RPMI8226 (cell line): ENCODE data around the gene CHAC2.
"Not testable (repeated sequence)": the region's sequence is repeated elsewhere in the genome, so short reads cannot be mapped to it uniquely, and the experiment has no call there.

Source experiments
- DNase-seq: peaks from one replicate; pipeline ENCODE4 v3.0.0-alpha.2; 2015

The CHAC2 gene

DNA sequence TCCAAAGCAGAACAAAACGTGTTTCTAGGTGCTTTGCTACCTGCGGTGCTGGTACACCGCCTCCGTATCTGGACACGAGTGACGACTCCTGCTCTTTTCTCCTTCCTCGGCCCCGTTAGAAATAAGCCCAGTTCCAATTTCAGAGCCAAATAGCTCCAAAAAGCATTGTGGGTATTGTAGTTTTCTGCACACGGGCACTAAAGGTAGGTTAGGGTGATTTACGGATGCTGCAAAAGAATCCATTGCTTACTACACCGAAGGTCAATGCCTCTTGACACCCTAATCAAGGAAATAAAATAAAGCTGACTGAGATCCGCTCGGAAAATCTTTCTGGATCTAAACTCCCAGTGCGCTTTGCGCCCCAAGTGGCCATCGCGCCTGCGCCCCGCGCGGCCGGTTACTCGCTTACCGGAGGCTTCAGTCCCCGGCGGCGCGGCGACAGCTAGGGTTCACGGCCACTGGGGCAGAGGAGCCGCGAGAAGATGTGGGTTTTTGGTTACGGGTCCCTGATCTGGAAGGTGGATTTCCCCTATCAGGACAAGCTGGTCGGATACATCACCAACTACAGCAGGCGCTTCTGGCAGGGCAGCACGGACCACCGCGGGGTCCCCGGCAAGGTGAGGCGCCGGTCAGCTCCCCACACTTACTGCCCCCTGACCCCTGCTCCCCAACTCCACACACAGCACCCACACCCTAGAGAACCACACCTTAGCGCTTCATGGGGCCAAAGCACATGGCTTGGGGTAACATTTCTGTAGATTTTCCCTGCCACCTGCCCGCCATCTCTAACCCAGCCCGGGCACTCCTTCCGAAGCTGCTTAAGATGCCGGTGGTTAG, at the start of gene CHAC2:
Gene CHAC2, plus strand, starts transcription at position 400 of the 837 bp plus-strand sequence. Its CDS starts 83 bp downstream, at position 483.
- peak; percentile 90 for DNase-seq

DNA sequence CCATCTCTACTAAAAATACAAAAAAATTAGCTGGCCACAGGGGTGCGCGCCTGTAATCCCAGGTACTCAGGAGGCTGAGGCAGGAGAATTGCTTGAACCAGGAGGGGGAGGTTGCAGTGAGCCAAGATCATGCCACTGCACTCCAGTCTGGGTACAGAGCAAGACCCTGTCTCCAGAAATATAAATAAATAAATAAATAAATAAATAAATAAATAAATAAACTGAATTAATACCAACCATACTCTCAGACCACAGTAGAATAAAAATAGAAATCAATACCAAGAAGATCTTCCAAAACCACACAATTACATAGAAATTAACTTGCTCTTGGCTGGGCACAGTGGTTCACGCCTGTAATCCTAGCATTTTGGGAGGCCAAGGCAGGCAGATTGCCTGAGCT, 46.7 kb upstream of the CHAC2 start:
- not testable (repeated sequence) for DNase-seq

DNA sequence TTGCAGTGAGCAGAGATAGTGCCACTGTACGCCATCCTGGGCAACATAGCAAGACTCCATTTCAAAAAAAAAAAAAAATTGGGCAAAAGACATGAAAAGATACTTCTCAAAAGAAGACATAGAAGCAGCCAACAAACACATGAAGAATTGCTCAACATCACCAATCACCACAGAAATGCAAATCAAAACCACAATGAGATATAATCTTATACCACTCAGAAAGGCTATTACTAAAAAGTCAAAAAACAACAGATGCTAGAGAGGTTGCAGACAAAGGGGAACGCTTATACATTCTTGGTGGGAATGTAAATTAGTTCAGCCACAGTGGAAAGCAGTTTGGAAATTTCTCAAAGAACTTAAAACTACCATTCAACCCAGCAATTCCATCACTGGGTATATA, 43.1 kb upstream of the CHAC2 start:
- no peak for DNase-seq

DNA sequence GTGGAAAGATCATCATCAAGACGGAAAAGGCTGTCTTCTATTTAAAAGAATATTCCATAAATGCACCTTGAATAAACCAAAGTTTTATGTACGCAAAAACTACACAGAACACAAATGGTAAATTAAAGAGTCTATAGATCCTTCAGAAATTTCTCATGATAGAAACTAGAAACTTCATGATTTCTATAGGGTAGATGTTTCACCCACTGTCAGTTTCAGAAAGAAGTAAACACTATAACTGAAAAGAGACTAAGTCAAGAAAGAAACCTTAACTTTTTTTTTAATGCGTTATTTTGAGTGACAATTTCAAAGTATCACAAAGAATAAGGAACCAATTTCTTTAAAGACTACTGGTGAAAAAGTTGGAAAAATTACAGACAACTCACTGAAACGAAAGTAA, 41.9 kb upstream of the CHAC2 start:
- no peak for DNase-seq

DNA sequence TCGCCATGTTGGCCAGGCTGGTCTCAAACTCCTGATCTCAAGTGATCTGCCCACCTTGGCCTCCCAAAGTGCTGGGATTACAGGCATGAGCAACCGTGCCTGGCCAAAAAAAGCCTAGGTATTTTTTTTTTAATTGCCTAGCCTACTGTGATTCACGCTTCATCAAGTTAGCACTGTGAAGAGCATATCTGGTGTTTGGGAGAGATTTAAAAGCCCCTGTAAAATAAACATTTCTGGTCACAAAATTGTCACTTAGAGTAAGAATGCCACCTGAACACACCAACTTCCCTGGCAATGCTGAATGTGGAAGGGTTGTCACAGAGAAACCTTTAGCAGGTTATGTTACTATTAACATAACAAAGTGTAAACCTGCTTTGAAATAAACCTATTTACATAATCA, 39.7 kb upstream of the CHAC2 start:
- DNase-seq: no peak

DNA sequence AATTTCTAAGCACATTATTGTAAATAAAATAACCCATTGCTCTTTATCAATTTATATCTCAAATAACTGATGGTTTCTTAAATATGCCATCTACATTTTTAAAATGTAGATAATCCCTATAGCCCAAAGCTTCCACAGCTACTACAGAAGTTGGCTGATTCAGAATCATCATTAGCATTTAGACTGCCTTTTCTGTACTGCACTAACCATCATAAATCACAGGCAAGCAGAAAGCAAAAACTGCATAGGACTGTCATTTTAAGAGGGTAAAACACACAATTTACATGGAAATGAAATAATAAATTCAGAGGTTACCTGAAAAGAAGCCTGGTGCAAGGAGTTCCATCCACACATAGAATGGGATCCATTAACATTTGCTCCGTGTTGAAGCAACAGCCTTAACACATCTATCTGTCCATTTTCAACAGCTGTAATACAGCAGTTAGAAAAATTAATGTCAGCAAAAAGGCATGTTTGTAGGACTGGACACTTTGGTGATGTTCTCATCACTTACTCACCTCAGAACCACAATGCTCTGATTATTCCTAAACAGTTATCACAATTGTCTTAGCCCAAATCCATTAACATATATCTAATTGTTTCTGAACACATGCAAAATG, 38.4 kb upstream of the CHAC2 start:
- no peak for DNase-seq

DNA sequence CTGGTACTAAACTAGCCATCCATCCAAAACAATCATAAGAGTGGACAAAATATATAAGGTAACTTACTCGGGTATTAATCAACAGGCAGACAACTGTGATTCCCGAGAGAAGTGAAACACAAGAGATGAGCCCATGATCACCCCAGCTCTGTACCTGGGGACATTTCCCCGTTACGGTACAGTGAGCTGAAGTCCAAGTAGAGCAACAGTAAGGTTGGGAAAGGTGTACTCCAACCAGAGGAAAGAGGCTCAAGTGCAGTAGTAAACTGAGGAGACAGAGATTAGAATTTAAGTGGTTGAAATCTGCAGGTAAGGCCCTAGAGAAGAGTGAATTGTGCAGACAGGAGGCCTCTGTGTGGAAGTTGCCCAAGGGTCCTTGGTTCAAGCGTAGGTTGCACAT, 30.5 kb upstream of the CHAC2 start:
- no peak for DNase-seq

DNA sequence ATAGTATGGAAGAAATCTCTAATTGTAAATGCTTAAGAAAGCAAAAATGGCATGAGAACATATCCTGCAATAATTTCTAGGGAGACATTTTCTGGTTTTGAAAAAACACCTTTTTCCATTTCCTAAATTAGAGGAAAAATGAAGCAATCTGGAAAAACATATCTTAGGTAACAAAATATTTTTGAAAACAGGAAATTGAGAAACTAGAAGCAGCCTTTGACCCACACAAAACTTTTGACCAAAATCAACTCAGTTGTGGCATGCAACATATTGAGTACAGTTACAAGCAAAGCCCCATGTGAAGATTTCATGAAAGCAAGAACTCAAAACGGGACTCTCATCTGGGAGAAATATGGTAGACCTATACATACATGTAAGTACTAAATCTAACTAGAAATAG, 28.6 kb upstream of the CHAC2 start:
- DNase-seq: no peak

DNA sequence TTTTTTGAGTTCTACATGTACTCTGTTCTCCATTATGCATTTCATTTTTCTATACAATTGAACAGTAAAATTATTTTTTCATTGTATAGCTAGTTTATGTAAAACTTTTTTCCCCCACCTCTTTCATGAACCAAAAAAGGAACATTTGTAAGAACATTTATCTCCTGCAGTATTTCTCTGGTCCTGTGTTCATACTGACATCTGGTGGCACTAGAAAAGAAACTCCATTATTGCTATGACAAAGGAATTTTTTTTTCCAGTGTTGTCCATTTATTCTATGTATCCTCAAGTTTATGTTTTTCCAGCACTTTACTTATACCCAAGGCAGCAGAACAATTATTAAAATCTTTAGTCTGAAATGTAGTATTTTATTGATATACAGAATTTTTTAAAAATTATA, 27.4 kb upstream of the CHAC2 start:
- DNase-seq: no peak

DNA sequence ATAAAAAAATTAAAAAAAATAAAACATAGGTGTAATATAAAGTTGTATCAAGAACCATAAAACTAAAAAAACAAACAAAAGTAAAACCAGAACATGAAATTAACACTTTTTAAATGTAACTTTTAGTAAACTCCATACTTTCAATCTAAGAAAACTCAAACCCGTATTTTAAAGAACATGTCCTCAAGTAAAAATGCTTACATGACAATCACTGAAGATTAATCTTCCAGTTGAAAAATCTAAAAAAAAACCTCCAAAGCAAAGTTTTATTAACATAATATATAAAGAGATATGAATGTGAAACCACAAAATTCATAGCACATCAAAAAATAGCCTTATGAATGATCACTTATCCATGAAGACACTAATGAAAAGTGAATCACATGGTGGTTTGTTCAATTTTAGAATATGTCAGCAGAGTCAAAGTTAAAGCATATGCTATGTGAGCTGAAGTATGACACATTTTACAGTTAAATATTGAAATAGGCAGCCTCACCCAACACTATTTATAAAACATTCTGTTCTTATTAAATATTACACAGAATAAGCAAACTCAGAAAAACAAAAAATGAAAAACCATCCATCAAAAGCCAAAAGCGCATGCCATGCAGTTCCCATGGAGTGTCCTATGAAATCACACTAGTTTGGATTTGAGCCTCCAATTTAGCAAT, 23.1 kb upstream of the CHAC2 start:
- DNase-seq: no peak

DNA sequence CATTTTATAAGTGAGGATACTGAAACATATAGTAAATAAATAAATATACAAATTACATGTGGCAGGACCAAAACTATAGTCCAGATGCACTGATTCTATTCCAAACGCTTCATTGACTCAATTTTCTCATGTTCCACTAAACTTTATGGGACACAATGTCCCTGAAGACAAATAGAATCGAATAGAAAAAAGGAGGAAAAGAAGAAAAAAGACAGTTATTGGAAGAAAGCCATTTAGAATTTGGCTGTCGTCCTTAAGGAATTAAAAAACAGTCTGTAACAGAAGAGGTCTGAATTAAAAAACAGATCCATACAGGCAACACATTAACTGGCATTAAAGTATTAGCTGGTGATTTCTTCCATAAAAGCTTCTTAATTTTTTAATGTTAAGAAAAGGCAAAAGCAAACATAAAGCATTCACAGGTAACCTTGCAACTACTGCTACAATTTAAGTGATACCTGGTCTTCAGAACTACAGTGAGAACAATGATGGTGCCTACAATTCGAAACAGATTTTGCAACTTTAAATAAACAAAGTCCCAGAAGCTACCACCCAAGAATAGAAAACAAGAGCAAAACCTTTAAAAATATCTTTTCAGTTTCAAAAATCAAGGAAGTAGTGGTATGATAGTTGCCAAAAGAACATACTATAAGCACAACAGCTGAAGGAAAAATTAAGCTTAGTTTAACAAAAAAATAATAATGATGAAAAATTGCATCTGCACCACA, 17.4 kb upstream of the CHAC2 start:
- no peak for DNase-seq

DNA sequence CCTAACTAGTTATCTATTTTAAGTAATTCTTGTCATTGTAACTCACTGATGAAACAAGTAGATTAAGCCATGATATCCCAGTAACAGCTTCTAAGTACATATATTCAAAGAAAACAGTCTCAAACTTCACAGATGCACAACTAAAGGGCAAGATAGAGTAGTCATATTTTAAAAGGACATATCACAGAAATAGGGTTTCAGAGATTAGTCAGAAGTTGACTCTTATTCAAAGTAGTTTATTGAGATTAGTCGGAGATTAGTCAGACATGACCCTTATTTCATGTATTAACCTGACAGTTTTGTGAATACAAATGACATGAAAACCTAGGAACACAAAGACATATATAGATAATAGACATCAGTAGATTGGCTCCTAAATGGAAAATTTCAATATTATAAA, 15.9 kb upstream of the CHAC2 start:
- DNase-seq: no peak

DNA sequence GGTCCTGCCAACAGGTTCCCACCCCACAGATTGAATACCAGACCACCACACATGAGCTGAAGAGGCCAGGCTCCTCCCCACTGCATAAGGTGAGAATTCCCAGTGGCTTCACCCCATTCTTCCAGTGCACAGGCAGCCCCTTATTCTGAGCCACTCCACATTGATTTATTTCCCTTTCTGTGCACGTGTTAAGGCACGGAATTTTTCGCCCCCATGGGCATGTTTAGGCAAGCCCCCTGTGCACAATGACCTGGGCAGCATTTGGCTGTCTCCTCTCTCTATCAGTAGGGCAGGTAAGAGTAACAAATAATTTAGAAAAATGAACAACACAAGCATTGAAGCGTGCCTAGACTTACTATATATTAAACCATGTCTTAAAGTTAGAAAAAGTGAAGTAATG, 15.2 kb upstream of the CHAC2 start:
- no peak for DNase-seq

DNA sequence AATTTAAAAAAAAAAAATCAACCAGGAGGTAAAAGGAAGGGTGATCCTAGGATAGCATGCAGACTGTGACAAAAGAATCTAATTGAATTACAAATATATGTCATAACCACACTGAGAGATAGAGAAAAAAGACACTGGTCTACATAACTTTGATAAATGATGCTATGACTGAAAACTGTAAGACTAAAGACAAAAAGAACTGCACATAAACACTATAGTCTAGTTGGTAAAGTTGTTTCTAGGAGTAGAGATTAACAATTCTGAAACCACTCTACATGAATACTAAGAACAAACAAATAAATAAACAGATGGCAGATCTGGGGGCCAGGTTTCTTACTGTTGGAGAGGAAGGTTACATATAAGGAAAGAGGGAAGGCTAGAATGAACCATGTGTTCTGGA, 14.6 kb upstream of the CHAC2 start:
- no peak for DNase-seq

DNA sequence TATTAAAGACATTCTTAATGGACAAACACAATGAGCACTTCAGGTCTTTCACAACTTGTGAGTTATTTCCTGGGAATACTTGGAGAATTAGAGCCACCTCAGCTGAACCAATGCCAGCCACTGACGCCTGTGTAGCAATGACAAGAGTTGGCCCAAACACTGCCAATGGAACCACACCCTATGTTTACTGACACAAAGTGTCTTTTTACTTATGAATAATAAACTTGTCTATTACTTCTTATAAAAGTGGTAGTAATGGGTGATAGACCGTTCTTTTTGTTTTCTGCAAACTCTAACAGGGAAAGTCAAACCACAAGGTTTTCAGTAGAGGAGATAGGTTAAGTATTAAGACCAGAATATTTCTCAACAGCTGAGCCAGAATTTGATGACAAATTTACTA, 12.5 kb upstream of the CHAC2 start:
- DNase-seq: no peak

DNA sequence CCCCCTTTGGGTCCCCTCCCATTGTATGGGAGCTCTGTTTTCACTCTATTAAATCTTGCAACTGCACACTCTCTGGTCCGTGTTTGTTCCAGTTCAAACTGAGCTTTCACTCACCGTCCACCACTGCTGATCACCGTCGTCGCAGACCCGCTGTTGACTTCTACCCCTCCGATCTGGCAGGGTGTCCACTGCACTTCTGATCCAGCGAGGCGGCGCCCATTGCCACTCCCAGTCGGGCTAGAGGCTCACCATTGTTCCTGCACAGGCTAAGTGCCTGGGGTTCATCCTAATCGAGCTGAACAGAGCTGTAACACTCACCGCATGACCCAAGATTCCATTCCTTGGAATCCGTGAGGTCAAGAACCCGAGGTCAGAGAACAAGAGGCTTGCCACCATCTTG, 11.0 kb upstream of the CHAC2 start:
- no peak for DNase-seq

DNA sequence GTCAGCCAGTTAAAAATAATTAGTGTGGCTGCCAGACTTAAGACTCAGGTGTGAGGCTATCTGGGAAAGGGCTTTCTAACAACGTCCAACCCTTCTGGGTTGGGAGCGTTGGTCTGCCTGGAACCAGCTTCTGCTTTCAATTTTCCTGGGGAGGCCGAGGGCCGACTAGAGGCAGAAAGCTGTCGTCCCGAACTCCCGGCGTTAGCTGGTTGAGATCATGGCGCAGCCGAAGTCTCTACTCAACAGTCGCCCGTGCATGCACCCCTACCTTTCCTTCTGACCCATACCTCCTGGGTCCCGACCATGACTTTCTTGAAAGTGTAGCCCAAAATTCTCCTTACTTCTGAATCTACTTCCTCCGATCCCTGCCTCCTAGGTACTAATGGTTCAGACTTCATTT, 10.4 kb upstream of the CHAC2 start:
- not testable (repeated sequence) for DNase-seq

DNA sequence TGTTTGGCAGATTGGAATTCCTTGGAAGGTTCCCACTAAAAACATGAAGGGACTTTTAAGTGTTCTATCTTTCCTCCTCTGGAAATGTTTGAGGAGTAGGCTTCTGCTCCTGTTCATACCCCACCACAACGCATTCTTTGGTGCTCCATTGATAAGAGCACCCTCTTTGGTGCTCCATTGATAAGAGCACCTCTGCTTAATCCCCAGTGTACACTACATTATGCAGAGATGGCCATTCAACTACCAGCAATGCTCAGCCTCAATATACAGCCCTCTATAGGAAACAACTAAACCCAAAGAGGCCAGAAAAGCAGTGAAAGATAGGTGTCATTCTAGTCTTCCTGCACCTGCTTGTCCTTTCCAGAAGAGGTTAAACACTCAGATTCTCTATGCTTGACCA, 1.8 kb upstream of the CHAC2 start:
- no peak for DNase-seq

DNA sequence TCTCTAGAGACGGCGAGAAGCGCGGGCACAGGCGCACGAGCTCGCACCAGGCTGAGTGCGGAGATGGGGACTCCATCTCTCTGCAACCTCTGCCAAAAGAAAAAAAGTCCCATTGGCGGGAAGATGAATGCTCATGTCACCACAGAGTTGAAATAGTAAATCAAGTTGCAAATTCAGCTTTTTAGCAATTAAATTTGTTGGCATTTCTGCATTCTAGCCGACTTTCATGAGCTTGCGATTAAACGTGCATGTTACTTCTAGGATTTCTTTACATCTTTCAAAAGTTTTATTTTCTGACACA, 588 bp downstream of the CHAC2 start:
- peak; percentile 72 for DNase-seq

DNA sequence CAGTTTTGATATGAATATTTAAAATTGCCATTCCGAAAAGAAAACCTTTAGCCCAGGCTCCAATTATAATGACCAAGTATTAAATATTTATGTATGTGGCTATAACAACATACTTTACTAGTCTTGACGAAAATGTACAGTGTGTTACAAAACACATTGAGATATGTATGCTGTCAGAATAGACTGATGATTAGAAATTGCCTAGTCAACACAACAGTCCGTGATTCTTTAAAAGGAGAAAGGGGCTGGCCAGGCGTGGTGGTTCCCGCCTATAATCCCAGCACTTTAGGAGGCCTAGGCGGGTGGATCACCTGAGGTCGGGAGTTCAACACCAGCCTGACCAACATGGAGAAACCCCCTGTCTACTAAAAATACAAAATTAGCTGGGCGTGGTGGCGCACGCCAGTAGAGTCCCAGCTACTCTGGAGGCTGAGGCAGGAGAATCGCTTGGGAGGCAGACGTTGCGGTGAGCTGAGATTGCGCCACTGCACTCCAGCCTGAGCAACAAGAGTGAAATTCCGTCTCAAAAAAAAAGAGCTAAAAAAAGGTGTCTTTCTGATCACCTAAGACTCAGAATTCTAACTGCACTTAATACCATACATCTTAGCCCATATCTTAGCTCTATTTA, 1.8 kb downstream of the CHAC2 start:
- DNase-seq: no peak

DNA sequence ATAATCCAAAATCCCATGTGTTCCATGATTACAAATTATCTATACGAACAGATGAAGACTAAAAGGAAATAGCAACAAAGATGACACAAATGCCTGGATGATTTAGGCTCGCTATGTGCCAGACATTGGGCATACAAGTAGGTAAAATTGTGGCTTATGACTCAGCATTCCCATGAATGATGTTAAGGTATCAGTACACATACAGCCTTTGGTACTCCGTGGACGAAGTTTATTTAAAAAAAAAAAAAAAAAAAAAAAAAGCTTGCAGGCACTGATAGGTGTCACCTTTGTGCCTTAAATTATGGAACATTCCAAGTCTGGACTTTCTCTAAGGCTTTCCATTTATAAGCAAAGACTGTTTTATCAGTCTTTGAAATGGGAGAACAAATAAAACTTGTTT, 2.7 kb downstream of the CHAC2 start:
- DNase-seq: no peak

DNA sequence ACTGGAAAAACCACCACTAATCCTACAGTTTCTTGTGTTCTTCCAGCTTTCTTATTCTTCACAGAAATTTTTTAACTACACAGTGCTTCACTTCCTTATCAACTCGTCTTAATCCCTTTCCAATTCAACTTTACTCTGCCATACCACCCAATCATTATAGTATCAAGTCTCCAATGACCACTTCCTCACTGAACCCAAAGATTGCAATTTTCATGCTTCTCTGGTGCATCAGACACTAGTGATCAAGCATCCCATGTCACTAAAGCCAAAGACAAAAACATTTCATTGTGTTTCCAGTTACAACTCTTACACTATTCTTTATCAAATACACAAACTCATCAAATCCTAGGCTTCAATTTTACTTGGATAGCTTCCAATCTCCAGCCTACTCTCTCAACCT, 9.5 kb downstream of the CHAC2 start:
- DNase-seq: no peak

DNA sequence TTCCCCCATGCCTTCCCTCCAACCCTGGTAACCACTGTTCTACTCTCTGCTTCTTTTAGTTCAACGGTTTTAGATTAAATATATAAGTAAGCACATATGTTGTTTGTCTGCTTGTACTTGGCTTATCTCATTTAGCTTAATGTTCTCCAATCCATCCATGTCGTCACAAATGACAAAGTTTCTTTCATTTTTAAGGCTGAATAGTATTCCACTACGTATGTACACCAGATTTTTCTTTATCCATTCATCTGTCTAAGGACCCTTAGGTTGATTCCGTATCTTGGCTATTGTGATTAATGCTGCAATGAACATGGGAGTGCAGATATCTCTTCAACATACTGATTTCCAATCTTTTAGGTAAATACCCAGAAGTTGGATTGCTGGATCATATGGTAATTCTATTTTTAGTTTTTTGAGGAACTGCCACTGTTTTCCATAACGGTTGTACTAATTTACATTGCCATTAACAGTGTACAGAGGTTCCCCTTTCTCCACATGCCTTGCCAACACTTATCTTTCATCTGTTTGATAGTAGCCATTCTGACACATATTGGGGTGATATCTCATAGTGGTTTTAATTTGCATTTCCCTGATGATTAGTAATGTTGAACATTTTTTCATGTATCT, 11.0 kb downstream of the CHAC2 start:
- no peak for DNase-seq
